ENCODE results near the gene GLRX.
"Not testable (repeated sequence)": the region's sequence is repeated elsewhere in the genome, so short reads cannot be mapped to it uniquely, and the experiment has no call there.

The GLRX gene

DNA sequence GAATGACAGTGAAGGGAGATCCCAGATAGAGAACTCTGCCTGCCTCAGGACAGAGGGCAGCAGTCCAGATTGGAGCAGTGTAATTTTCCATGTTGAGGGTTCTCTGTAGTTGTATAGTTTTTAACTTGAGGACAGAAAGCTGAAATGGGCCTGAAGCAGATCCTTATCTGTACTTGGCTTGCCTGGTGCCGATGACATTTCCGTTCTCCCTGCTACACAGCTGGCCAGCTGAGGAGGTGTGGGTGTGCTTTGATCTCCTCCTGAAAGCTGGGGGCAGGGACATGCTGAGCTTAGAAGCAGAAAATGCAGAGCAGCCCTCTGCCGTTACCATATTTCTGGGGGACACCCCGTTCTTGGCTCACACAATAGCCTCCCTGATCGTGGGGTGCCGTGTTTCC is 10.5 kb downstream of the GLRX start:
- Histone ChIP-seq H3K4me3 (replicated peaks; ENCODE audit: insufficient read depth, low read length) (no peak overlapping the region), H3K27ac (replicated peaks) (no peak overlapping the region), H3K27me3 (ENCODE audit: insufficient read depth, poor library complexity, severe bottlenecking) (no peaks in the 10 kb centered on the region)
- TF ChIP-seq, protein P1, sequence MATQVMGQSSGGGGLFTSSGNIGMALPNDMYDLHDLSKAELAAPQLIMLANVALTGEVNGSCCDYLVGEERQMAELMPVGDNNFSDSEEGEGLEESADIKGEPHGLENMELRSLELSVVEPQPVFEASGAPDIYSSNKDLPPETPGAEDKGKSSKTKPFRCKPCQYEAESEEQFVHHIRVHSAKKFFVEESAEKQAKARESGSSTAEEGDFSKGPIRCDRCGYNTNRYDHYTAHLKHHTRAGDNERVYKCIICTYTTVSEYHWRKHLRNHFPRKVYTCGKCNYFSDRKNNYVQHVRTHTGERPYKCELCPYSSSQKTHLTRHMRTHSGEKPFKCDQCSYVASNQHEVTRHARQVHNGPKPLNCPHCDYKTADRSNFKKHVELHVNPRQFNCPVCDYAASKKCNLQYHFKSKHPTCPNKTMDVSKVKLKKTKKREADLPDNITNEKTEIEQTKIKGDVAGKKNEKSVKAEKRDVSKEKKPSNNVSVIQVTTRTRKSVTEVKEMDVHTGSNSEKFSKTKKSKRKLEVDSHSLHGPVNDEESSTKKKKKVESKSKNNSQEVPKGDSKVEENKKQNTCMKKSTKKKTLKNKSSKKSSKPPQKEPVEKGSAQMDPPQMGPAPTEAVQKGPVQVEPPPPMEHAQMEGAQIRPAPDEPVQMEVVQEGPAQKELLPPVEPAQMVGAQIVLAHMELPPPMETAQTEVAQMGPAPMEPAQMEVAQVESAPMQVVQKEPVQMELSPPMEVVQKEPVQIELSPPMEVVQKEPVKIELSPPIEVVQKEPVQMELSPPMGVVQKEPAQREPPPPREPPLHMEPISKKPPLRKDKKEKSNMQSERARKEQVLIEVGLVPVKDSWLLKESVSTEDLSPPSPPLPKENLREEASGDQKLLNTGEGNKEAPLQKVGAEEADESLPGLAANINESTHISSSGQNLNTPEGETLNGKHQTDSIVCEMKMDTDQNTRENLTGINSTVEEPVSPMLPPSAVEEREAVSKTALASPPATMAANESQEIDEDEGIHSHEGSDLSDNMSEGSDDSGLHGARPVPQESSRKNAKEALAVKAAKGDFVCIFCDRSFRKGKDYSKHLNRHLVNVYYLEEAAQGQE (IDR thresholded peaks at IDR 0.05; ENCODE audit: insufficient replicate concordance, low read depth), result no peak
- TF ChIP-seq GABPA (IDR thresholded peaks at IDR 0.05; ENCODE audit: low read depth) (no peak), SPI1 (IDR thresholded peaks at IDR 0.05; ENCODE audit: borderline replicate concordance, low read depth) (no peak)
- no peak for DNase-seq (ENCODE audit: low read depth in 1 of 2, low spot score in 1 of 2)

DNA sequence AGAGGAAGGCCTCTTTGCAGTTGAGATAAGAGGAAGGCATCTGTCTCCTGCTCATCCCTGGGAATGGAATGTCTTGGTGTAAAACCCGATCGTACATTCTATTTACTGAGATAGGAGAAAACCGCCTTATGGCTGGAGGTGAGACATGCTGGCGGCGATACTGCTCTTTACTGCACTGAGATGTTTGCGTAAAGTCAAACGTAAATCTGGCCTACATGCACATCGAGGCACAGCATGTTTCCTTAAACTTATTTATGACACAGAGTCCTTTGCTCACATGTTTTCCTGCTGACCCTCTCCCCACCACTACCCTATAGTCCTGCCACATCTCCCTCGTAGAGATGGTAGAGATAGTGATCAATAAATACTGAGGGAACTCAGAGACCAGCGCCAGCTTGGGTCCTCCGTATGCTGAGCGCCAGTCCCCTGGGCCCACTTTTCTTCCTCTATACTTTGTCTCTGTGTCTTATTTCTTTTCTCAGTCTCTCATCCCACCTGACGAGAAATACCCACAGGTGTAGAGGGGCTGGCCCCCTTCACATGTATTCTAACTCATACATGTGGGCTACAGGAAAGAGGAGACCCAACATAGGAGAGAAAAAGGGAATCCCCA is 11.0 kb downstream of the GLRX start:
- H3K4me3 ChIP-seq (replicated peaks; ENCODE audit: insufficient read depth, low read length); DNase-seq (ENCODE audit: low read depth in 1 of 2, low spot score in 1 of 2); H3K27ac ChIP-seq (replicated peaks); H3K27me3 ChIP-seq (ENCODE audit: insufficient read depth, poor library complexity, severe bottlenecking): not testable (repeated sequence)

DNA sequence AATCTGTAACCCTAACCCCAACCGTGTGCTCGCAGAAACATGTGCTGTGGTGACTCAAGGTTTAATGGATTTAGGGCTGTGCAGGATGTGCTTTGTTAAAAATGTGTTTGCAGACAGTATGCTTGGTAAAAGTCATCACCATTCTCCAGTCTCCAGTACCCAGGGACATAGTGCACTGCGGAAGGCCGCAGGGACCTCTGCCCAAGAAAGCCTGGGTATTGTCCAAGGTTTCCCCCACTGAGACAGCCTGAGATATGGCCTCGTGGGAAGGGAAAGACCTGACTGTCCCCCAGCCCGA is 11.5 kb downstream of the GLRX start:
- not testable (repeated sequence) for H3K27ac ChIP-seq (replicated peaks); DNase-seq (ENCODE audit: low read depth in 1 of 2, low spot score in 1 of 2); H3K4me3 ChIP-seq (replicated peaks; ENCODE audit: insufficient read depth, low read length)

DNA sequence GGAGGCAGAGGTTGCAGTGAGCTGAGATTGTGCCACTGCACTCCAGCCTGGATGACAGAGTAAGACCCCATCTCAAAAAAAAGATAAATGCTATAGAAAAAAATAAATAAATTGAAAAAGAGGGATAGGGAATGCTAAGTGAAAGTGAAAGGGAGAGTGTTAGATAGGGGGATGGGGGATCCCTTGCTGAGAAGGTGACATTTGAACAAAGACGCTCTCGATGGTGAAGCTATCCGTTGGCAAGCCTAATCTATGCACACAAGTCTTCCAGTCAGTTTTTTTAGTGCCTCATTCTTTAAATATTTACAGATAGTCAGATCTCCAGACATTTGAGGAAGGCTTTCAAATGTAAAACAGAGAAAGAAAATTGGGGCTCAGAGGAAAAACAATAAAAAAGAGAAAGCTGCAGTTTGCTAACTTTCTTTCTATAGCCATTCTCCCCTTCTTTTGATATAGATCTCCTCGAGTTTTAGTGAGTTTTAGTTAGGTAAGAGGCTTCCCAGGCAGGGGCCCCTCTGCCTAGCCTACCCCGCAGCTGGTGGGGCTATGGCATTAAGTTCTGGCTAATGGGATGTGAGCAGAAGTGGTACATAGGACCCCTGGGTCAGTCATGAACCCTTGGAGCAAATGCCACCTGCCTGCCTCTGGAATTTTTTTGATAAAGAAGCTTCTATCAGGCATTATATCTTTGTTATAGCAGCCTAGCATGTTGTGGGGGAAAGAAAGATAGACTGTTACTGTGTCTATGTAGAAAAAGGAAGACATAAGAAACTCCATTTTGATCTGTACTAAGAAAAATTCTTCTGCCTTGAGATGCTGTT is 12.0 kb downstream of the GLRX start:
- no peak for DNase-seq (ENCODE audit: low read depth in 1 of 2, low spot score in 1 of 2)
- TF ChIP-seq POLR2AphosphoS5 (IDR thresholded peaks at IDR 0.05; ENCODE audit: low read depth), result no peak
- TF ChIP-seq, protein P2, sequence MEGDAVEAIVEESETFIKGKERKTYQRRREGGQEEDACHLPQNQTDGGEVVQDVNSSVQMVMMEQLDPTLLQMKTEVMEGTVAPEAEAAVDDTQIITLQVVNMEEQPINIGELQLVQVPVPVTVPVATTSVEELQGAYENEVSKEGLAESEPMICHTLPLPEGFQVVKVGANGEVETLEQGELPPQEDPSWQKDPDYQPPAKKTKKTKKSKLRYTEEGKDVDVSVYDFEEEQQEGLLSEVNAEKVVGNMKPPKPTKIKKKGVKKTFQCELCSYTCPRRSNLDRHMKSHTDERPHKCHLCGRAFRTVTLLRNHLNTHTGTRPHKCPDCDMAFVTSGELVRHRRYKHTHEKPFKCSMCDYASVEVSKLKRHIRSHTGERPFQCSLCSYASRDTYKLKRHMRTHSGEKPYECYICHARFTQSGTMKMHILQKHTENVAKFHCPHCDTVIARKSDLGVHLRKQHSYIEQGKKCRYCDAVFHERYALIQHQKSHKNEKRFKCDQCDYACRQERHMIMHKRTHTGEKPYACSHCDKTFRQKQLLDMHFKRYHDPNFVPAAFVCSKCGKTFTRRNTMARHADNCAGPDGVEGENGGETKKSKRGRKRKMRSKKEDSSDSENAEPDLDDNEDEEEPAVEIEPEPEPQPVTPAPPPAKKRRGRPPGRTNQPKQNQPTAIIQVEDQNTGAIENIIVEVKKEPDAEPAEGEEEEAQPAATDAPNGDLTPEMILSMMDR (IDR thresholded peaks at IDR 0.05; ENCODE audit: insufficient read depth, low read length), result no peak
- TF ChIP-seq, protein P1 (IDR thresholded peaks at IDR 0.05; ENCODE audit: insufficient replicate concordance, low read depth), result no peak
- no peak for TF ChIP-seq GABPA (IDR thresholded peaks at IDR 0.05; ENCODE audit: low read depth)
- TF ChIP-seq SPI1 (IDR thresholded peaks at IDR 0.05; ENCODE audit: borderline replicate concordance, low read depth), result no peak
- no peak overlapping the region for H3K27ac ChIP-seq (replicated peaks)
- no peak overlapping the region for H3K4me3 ChIP-seq (replicated peaks; ENCODE audit: insufficient read depth, low read length)
- H3K27me3 ChIP-seq (ENCODE audit: insufficient read depth, poor library complexity, severe bottlenecking), result no peaks in the 10 kb centered on the region

More for the DNA sequence above, 11.5 kb downstream of the GLRX start:
- H3K27me3 ChIP-seq (ENCODE audit: insufficient read depth, poor library complexity, severe bottlenecking), result not testable (repeated sequence)

DNA sequence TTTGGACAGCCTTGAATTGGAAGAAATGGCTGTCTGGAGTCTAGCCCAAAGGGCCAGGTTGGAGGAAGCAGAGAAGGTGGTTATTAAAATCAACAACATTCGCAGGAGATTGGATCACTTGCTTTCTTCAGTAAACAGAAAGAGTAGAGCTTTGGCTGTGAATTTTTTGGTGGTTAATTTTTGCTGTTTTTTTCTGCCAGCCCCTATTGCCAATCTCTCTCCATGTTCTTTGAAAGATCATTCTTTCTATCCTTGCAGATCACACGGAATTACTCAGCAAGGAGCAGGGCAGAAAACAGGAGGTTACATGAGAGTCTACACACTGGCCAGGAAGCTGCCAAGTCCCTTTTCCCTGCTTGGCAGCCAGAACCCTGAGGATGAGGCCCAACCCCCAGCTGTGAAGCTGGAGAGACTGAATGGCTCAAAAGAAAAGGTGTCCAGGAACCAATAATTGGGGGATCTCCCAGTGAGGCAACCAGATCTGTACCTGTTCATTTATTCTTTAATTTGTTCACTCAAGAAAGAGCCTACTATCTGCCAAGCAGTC is 13.0 kb downstream of the GLRX start:
- Histone ChIP-seq H3K4me3 (replicated peaks; ENCODE audit: insufficient read depth, low read length) (no peak overlapping the region), H3K27me3 (ENCODE audit: insufficient read depth, poor library complexity, severe bottlenecking) (no peaks in the 10 kb centered on the region), H3K27ac (replicated peaks) (peak overlapping the region; percentile 72)
- no peak for DNase-seq (ENCODE audit: low read depth in 1 of 2, low spot score in 1 of 2)
- TF ChIP-seq POLR2AphosphoS5 (IDR thresholded peaks at IDR 0.05; ENCODE audit: low read depth) (no peak), GABPA (IDR thresholded peaks at IDR 0.05; ENCODE audit: low read depth) (no peak), SPI1 (IDR thresholded peaks at IDR 0.05; ENCODE audit: borderline replicate concordance, low read depth) (no peak)
- TF ChIP-seq, protein P1 (IDR thresholded peaks at IDR 0.05; ENCODE audit: insufficient replicate concordance, low read depth), result no peak
- TF ChIP-seq, protein P2 (IDR thresholded peaks at IDR 0.05; ENCODE audit: insufficient read depth, low read length), result no peak
